Rectal smooth muscle tissue (tissue), 1 donor: ENCODE data around the gene SCEL.

Source experiments
- H3K27ac ChIP-seq: one replicate; pipeline ENCODE4 v1.7.0; 2013; ENCODE audit warnings: low read depth, low read length, inconsistent platforms
- H3K27me3 ChIP-seq: one replicate; pipeline ENCODE4 v1.7.0; 2013; ENCODE audit warnings: low read length; ENCODE audit not compliant: control insufficient read depth, insufficient read depth
- H3K36me3 ChIP-seq: one replicate; pipeline ENCODE4 v1.7.0; 2013; ENCODE audit warnings: low read length; ENCODE audit not compliant: control insufficient read depth, insufficient read depth
- H3K4me1 ChIP-seq: one replicate; pipeline ENCODE4 v1.7.0; 2013; ENCODE audit warnings: low read length; ENCODE audit not compliant: control insufficient read depth, insufficient read depth
- H3K4me3 ChIP-seq: one replicate; pipeline ENCODE4 v1.7.0; 2013; ENCODE audit warnings: low read length
- H3K9ac ChIP-seq: one replicate; pipeline ENCODE4 v1.7.0; 2013; ENCODE audit warnings: low read length

Gene SCEL, protein sequence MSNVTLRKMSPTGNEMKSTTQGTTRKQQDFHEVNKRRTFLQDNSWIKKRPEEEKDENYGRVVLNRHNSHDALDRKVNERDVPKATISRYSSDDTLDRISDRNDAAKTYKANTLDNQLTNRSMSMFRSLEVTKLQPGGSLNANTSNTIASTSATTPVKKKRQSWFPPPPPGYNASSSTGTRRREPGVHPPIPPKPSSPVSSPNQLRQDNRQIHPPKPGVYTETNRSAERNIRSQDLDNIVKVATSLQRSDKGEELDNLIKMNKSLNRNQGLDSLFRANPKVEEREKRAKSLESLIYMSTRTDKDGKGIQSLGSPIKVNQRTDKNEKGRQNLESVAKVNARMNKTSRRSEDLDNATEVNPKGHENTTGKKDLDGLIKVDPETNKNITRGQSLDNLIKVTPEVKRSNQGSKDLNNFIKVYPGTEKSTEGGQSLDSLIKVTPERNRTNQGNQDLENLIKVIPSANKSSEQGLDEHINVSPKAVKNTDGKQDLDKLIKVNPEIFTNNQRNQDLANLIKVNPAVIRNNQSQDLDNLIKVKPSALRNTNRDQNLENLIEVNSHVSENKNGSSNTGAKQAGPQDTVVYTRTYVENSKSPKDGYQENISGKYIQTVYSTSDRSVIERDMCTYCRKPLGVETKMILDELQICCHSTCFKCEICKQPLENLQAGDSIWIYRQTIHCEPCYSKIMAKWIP

GRCh38 chr13:77535448-77535847, at the start of gene SCEL:
Gene SCEL, plus strand, starts transcription at chr13:77535706. Its CDS starts 20,170 bp downstream, at chr13:77555876.
- Histone ChIP-seq H3K27ac (no peak within 1 kb of the TSS), H3K27me3 (no peaks in the 10 kb centered on the region), H3K4me3 (no peak within 1 kb of the TSS), H3K36me3 (no peaks in the 10 kb centered on the region), H3K9ac (no peak within 1 kb of the TSS), H3K4me1 (no peaks in the 10 kb centered on the region)

DNA sequence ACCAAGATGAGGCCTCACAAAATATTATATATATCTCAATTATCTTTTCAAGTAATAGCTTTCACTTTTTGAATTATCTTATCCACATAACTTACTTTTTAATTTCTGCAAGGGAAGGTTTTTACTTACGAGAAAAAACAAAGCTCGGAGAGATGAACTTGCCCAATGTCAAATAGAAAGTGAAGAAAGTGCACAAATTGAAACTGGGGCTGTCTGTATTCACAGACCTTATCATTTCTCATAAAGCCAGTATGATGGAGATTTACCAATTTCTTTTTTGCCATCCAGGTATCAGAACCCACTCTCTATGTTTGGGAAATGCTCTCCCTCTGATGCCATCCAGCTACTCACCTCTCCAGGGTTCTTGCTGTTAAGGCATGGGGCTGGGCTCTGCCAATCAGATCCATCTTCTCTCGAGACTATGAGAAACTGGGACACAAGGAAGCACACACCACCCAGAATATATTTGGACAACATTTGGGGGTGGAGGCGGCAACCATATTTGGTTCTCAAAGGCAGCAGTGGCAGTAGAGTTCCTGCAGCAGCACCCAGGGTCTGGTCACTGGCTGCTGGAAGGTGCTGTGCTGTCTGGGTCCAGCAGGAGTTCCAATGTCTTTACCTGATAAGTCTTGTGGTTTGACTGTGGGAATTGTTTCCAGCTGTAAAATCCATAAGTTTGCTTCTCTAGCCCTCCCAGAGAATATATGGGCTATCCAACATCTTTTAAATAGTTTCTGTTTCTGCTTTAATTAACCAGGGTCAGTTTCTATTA, 45.8 kb upstream of the SCEL start:
- no peaks in the 10 kb centered on the region for H3K4me1 ChIP-seq
- H3K36me3 ChIP-seq, result no peaks in the 10 kb centered on the region
- no peak overlapping the region for H3K9ac ChIP-seq
- H3K4me3 ChIP-seq, result no peak overlapping the region
- H3K27me3 ChIP-seq, result no peaks in the 10 kb centered on the region
- H3K27ac ChIP-seq, result no peak overlapping the region

GRCh38 chr13:77492982-77493381, 42.5 kb upstream of the SCEL start:
- H3K4me3 ChIP-seq, result no peak overlapping the region
- H3K4me1 ChIP-seq, result no peaks in the 10 kb centered on the region
- no peaks in the 10 kb centered on the region for H3K27me3 ChIP-seq
- H3K9ac ChIP-seq, result no peak overlapping the region
- no peaks in the 10 kb centered on the region for H3K36me3 ChIP-seq
- H3K27ac ChIP-seq, result no peak overlapping the region

GRCh38 chr13:77494226-77494625, 41.3 kb upstream of the SCEL start:
- Histone ChIP-seq H3K4me3 (no peak overlapping the region), H3K9ac (no peak overlapping the region), H3K4me1 (no peaks in the 10 kb centered on the region), H3K27ac (no peak overlapping the region), H3K36me3 (no peaks in the 10 kb centered on the region), H3K27me3 (no peaks in the 10 kb centered on the region)

DNA sequence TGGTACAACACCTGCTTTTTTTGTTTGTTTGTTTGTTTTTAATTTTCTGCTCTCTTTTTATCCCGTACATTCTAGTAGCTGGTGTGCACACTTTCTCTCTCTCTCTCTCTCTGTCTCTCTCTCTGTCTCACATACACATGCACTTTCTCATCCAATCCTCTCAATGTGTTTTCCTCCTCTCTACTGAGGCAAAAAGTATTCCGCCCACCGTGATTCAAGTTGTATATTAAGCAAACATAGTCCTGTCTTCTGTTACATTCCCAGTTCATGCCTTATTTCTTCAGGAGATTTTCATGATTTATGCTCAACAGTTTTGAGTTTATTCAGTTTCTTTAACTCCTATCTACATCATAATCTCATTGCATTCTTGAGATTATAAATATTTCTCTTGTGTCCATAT, 38.2 kb upstream of the SCEL start:
- Histone ChIP-seq H3K27ac (no peak overlapping the region), H3K9ac (no peak overlapping the region), H3K4me3 (no peak overlapping the region), H3K27me3 (no peaks in the 10 kb centered on the region), H3K36me3 (no peaks in the 10 kb centered on the region), H3K4me1 (no peaks in the 10 kb centered on the region)

GRCh38 chr13:77497835-77498234, 37.7 kb upstream of the SCEL start:
- Histone ChIP-seq H3K27me3 (no peaks in the 10 kb centered on the region), H3K4me1 (no peaks in the 10 kb centered on the region), H3K27ac (no peak overlapping the region), H3K36me3 (no peaks in the 10 kb centered on the region), H3K4me3 (no peak overlapping the region), H3K9ac (no peak overlapping the region)

GRCh38 chr13:77502104-77502720, 33.3 kb upstream of the SCEL start:
- Histone ChIP-seq H3K27me3 (no peaks in the 10 kb centered on the region), H3K4me1 (no peaks in the 10 kb centered on the region), H3K27ac (no peak overlapping the region), H3K9ac (no peak overlapping the region), H3K4me3 (no peak overlapping the region), H3K36me3 (no peaks in the 10 kb centered on the region)

- H3K9ac ChIP-seq, result no peak overlapping the region
- H3K4me1 ChIP-seq, result no peaks in the 10 kb centered on the region
- no peaks in the 10 kb centered on the region for H3K36me3 ChIP-seq
- H3K27ac ChIP-seq, result no peak overlapping the region
- no peaks in the 10 kb centered on the region for H3K27me3 ChIP-seq
- no peak overlapping the region for H3K4me3 ChIP-seq
These were observed 32.1 kb upstream of the SCEL start for GRCh38 chr13:77503398-77503797.

- Histone ChIP-seq H3K4me3 (no peak overlapping the region), H3K36me3 (no peaks in the 10 kb centered on the region), H3K27me3 (no peaks in the 10 kb centered on the region), H3K4me1 (no peaks in the 10 kb centered on the region), H3K27ac (no peak overlapping the region), H3K9ac (no peak overlapping the region)
These were observed 28.6 kb upstream of the SCEL start for GRCh38 chr13:77506874-77507273.

DNA sequence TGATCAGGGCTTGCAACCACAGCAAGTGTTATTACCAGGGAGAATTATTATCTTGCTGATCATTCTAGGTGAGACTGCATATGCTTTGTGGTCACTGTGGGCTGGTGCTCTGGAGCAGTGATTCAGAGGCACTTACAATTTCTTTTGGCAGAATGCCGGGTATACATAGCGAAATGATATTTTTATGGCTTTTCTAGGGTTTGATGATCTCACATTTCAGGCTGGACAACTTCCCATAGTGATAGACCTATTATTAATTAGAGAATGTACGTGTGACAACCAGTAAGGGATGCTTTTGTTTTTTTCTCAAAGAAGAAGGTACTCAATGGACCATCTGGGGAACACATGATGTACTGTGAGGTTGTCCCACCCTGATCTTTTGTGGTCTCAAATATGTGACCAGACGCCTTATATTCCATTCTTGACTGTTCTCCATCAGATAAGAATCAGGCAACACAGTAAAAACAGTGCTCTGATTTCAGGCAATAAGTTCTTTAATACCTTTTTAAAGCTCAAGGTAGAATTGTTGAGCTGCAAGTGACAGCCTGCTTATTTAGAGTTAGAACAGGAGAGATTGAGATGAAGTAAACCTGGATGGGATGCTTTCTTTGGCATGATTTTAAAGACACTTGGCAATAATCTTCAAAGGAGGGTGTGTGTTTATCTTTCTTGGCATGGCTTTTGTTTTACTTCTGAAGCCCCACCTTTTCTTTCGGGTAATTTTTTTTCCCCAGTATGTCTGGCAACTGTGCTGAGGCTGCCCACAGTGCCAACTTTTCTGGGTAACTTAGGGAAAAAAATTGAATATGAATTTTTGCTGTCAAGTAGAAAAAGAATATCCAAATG, 27.4 kb upstream of the SCEL start:
- Histone ChIP-seq H3K36me3 (no peaks in the 10 kb centered on the region), H3K4me3 (no peak overlapping the region), H3K27ac (no peak overlapping the region)

DNA sequence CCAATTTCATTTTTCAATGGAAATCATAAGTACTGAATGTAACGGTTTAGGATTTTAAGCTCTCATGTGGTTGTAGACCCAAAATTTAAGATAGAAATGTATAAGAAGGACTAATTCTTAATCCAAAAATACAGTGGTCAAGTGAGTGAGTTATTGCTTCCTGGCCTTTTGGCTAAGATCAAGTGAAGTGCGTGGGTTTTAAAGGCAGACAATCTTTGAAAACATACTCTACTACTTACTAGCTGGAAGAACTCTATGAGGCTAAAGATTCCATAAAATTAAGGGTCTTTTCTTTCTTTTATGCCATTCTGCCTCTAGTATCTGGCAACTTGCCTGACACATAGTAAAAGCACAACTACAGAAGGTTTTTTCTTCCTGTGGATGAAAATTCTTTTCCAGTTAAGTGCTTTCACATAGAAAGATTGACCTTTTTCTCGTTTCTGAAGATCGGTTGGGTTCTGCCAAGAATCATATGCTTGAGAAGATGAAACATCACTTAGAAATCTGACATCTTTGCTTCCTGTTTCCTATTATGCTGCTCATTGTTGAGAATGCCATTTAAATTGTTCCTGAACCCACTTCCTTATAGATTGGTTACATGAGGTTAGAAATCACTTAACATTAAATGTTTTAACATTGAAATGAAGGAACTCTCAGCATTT, 26.4 kb upstream of the SCEL start:
- no peak overlapping the region for H3K9ac ChIP-seq
- no peaks in the 10 kb centered on the region for H3K36me3 ChIP-seq
- no peaks in the 10 kb centered on the region for H3K4me1 ChIP-seq
- no peak overlapping the region for H3K27ac ChIP-seq
- no peak overlapping the region for H3K4me3 ChIP-seq
- H3K27me3 ChIP-seq, result no peaks in the 10 kb centered on the region

More for the DNA sequence above, 27.4 kb upstream of the SCEL start:
- no peaks in the 10 kb centered on the region for H3K4me1 ChIP-seq
- no peak overlapping the region for H3K9ac ChIP-seq
- no peaks in the 10 kb centered on the region for H3K27me3 ChIP-seq
